Astrocyte (in vitro differentiated cells and primary cell): ENCODE data around the gene AUTS2.

Experiments used
- EZH2 ChIP-seq: IDR thresholded peaks from 2 replicates; pipeline ENCODE4 v1.6.1; 2012; ENCODE audit warnings: mild to moderate bottlenecking, low read length, inconsistent platforms; ENCODE audit not compliant: insufficient read depth
- TF ChIP-seq, protein P1 (sequence below): IDR thresholded peaks from 2 replicates; pipeline ENCODE4 v1.5.1; 2011; ENCODE audit warnings: low read depth, mild to moderate bottlenecking, inconsistent platforms, low read length, moderate library complexity; ENCODE audit not compliant: insufficient read depth

DNA sequence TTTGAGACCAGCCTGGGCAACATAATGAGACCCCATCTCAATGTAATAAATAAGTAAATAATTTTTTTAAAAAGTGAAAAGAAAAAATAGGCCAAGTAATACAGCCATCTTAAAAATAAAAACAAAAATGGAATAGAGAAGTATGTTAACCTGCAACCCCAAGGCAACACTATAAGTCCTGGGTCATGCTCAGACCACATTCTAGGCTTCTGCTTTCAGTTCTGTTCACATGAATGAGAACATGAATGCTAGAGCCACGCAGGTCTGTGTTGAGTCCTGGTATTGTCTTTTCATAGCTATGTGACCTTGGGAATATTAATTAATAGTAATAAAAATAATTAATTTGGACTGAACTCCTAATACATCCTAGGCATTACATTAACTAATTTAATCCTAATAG lies 284.0 kb downstream of the AUTS2 start:
- TF ChIP-seq, protein P1, sequence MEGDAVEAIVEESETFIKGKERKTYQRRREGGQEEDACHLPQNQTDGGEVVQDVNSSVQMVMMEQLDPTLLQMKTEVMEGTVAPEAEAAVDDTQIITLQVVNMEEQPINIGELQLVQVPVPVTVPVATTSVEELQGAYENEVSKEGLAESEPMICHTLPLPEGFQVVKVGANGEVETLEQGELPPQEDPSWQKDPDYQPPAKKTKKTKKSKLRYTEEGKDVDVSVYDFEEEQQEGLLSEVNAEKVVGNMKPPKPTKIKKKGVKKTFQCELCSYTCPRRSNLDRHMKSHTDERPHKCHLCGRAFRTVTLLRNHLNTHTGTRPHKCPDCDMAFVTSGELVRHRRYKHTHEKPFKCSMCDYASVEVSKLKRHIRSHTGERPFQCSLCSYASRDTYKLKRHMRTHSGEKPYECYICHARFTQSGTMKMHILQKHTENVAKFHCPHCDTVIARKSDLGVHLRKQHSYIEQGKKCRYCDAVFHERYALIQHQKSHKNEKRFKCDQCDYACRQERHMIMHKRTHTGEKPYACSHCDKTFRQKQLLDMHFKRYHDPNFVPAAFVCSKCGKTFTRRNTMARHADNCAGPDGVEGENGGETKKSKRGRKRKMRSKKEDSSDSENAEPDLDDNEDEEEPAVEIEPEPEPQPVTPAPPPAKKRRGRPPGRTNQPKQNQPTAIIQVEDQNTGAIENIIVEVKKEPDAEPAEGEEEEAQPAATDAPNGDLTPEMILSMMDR, result no peak
- no peak for TF ChIP-seq EZH2
